ENCODE data around the gene VSIR. TPM values are rescaled to one million over a fixed set of nuclear protein-coding genes. Genes with fewer than 3 reads are reported as not detected.

The VSIR gene
- total RNA-seq, 1 experiment from 2014 or later, result 18.5 TPM

- intact Hi-C loops (cut with micrococcal nuclease), result no loop called here
- Histone ChIP-seq H3K9me3 (ENCODE audit: control insufficient read depth in 1 of 2, insufficient read depth in 1 of 2, low read depth in 1 of 2, low read length in 2 of 2) (no peaks in the 10 kb centered on the region), H3K4me3 (replicated peaks in 1 of 2; ENCODE audit: low read depth in 1 of 2, low read length in 2 of 2) (no peak overlapping the region), H3K9ac (ENCODE audit: low read length) (no peak overlapping the region), H3K27ac (ENCODE audit: low read depth, low read length) (no peak overlapping the region), H3K4me1 (ENCODE audit: control insufficient read depth in 1 of 2, insufficient read depth in 2 of 2, low read length in 2 of 2) (peaks cover 5 to 19% of the 10 kb centered on the region in 2 experiments; a peak in 3 of 4 replicates), H4K20me1 (ENCODE audit: insufficient read depth) (no peaks in the 10 kb centered on the region), H3K79me2 (ENCODE audit: insufficient read depth, low read length) (no peaks in the 10 kb centered on the region), H3K36me3 (ENCODE audit: control insufficient read depth in 1 of 2, insufficient read depth in 2 of 2, low read length in 2 of 2) (no peaks in the 10 kb centered on the region), H3K9me2 (ENCODE audit: insufficient read depth) (no peaks in the 10 kb centered on the region), H2AFZ (ENCODE audit: low read depth, low read length, poor library complexity, severe bottlenecking) (no peak overlapping the region), H3K4me2 (ENCODE audit: low read length) (no peak overlapping the region), H3K27me3 (ENCODE audit: insufficient read depth, low read length) (no peaks in the 10 kb centered on the region)
- ChIA-PET RAD21 (ENCODE audit: low non-redundant PET in 1 of 2, low total read pairs in 2 of 2, uncharacterized antibody in 2 of 2, unreplicated experiment in 2 of 2) (no interaction called here), CTCF (interaction anchor here (0.8 kb wide), 1 partner anchor 27 kb away, joined by 3 read pairs; the partner anchor contains the start of gene VSIR), POLR2A (no interaction called here)
- peak; percentile 39 for ATAC-seq
- no TSS peak for BruUV-seq (replicated peaks)
- DNase-seq (ENCODE audit: low read depth, low spot score), result no peak
- TF ChIP-seq RAD21 (IDR thresholded peaks at IDR 0.05; ENCODE audit: low read depth), result 0 out of 2 replicates have a peak, but pooled peaks have one; percentile 13
- TF ChIP-seq POLR2A (IDR thresholded peaks at IDR 0.05; ENCODE audit: borderline replicate concordance, extremely low read depth, insufficient read depth, insufficient read length), result no peak
Measured at GRCh38 chr10:71746344-71747037, 26.8 kb downstream of the VSIR start.

DNA sequence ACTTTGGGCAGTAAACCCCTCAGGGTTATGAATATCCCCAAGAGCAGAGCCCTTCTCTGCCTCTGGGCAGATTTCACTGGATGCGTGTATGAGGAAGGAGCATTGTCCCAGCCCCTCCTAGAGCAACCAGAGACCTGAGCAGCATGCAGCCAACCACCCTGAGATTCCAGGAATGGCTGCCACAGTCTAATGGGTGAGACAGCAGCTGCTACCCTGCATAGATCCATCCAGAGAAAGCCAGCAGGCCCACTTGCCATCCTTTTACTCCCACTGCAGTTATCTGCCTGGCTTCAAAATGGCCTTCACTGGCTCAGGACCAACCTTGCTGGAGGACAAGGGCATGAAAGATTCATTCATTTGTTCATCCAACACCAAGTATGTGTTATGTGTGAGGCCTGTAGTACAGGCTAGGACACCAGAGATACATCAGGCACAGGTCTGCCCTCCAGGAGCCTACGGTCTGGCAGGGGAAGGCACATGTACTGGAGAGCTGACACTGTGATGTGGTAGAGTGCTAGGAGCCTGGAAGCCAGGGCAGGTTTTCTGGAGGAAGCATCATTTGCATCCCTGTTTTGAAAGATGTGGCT lies 27.6 kb downstream of the VSIR start:
- Histone ChIP-seq H3K9me2 (ENCODE audit: insufficient read depth) (no peaks in the 10 kb centered on the region), H3K4me2 (ENCODE audit: low read length) (no peak overlapping the region), H3K4me3 (replicated peaks in 1 of 2; ENCODE audit: low read depth in 1 of 2, low read length in 2 of 2) (no peak overlapping the region), H3K36me3 (ENCODE audit: control insufficient read depth in 1 of 2, insufficient read depth in 2 of 2, low read length in 2 of 2) (no peaks in the 10 kb centered on the region), H2AFZ (ENCODE audit: low read depth, low read length, poor library complexity, severe bottlenecking) (no peak overlapping the region), H4K20me1 (ENCODE audit: insufficient read depth) (no peaks in the 10 kb centered on the region), H3K27me3 (ENCODE audit: insufficient read depth, low read length) (no peaks in the 10 kb centered on the region), H3K4me1 (ENCODE audit: control insufficient read depth in 1 of 2, insufficient read depth in 2 of 2, low read length in 2 of 2) (peaks cover 5 to 19% of the 10 kb centered on the region in 2 experiments; a peak in 3 of 4 replicates), H3K9me3 (ENCODE audit: control insufficient read depth in 1 of 2, insufficient read depth in 1 of 2, low read depth in 1 of 2, low read length in 2 of 2) (no peaks in the 10 kb centered on the region), H3K9ac (ENCODE audit: low read length) (no peak overlapping the region), H3K27ac (ENCODE audit: low read depth, low read length) (no peak overlapping the region), H3K79me2 (ENCODE audit: insufficient read depth, low read length) (no peaks in the 10 kb centered on the region)
- BruUV-seq (replicated peaks), result no TSS peak
- CTCF ChIA-PET, result interaction anchor here (0.8 kb wide), 1 partner anchor 28 kb away, joined by 3 read pairs; the partner anchor contains the start of gene VSIR
- ATAC-seq (no peak), DNase-seq (ENCODE audit: low read depth, low spot score) (no peak)
- RAD21 ChIA-PET (ENCODE audit: low non-redundant PET in 1 of 2, low total read pairs in 2 of 2, uncharacterized antibody in 2 of 2, unreplicated experiment in 2 of 2), result no interaction called here
- TF ChIP-seq POLR2AphosphoS5 (IDR thresholded peaks at IDR 0.05; ENCODE audit: low read depth, low read length) (no peak), ELF1 (IDR thresholded peaks at IDR 0.05; ENCODE audit: borderline replicate concordance, low read depth) (no peak), ATF3 (IDR thresholded peaks at IDR 0.05) (no peak), SRF (IDR thresholded peaks at IDR 0.05; ENCODE audit: low read depth) (no peak)
- POLR2A ChIA-PET, result no interaction called here
- intact Hi-C loops (cut with micrococcal nuclease), result no loop called here

Data from HCT116 (cell line).